Parathyroid adenoma (tissue), 2 donors: Measurements from ENCODE around the gene NADK2.

Experiments
- H2AFZ ChIP-seq: fragments of 300-600 bp; sonication (generic); one replicate; pipeline ENCODE4 v1.7.0; 2017; ENCODE audit warnings: antibody characterized with exemption, mild to moderate bottlenecking
- H3K27ac ChIP-seq: fragments of 300-600 bp; sonication (generic); one replicate; pipeline ENCODE4 v1.7.0; 2017
- H3K27me3 ChIP-seq: fragments of 300-600 bp; sonication (generic); one replicate; pipeline ENCODE4 v1.7.0; 2017; ENCODE audit warnings: low read length; ENCODE audit not compliant: control insufficient read depth, insufficient read depth
- H3K36me3 ChIP-seq: fragments of 300-600 bp; sonication (generic); one replicate; pipeline ENCODE4 v1.7.0; 2017; ENCODE audit warnings: low read length; ENCODE audit not compliant: control insufficient read depth, insufficient read depth
- H3K4me1 ChIP-seq: fragments of 300-600 bp; sonication (generic); one replicate; pipeline ENCODE4 v1.7.0; 2017; ENCODE audit warnings: control low read depth
- H3K4me2 ChIP-seq: fragments of 300-600 bp; sonication (generic); one replicate; pipeline ENCODE4 v1.7.0; 2017; ENCODE audit warnings: low read length
- H3K4me3 ChIP-seq: fragments of 300-600 bp; sonication (generic); one replicate; pipeline ENCODE4 v1.7.0; 2017; ENCODE audit warnings: low read depth, low read length
- H3K79me2 ChIP-seq: fragments of 300-600 bp; sonication (generic); one replicate; pipeline ENCODE4 v1.7.0; 2017; ENCODE audit warnings: control low read depth
- H3K9ac ChIP-seq: fragments of 300-600 bp; sonication (generic); one replicate; pipeline ENCODE4 v1.7.0; 2017; ENCODE audit warnings: mild to moderate bottlenecking
- H3K9me3 ChIP-seq: fragments of 300-600 bp; sonication (generic); one replicate; pipeline ENCODE4 v1.7.0; 2017; ENCODE audit warnings: low read length; ENCODE audit not compliant: control insufficient read depth
- CTCF ChIP-seq: fragments of 300-600 bp; sonication (generic); IDR thresholded peaks from one replicate; pipeline ENCODE4 v1.7.0; 2017; ENCODE audit warnings: antibody characterized with exemption, mild to moderate bottlenecking
- donor health status: primary hyperparathyroidism.

NADK2 gene

DNA sequence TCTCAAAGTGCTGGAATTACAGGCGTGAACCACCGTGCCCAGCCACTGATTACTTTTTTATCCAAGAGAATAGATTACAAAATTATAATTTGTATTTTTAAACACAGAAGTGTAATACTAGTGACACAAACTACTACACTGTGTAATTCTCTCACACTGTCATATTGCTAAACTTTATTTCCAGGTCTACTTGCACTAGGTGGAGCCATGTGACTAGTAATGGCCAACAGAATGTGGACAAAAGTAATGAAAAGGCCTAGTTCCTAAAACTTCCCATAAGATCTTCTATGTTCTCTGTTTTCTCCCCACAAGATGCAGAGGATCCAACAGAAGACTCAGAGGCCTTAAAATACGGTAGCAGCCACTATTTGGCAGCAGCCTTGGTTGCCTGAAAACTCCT, 27.3 kb downstream of the NADK2 start:
- H3K4me2 ChIP-seq = no peak overlapping the region
- no peak overlapping the region for H3K9ac ChIP-seq
- no peaks in the 10 kb centered on the region for H3K9me3 ChIP-seq
- no peak overlapping the region for H3K4me3 ChIP-seq
- H3K36me3 ChIP-seq = no peaks in the 10 kb centered on the region
- H3K79me2 ChIP-seq = no peaks in the 10 kb centered on the region
- no peaks in the 10 kb centered on the region for H3K4me1 ChIP-seq
- H2AFZ ChIP-seq = no peak overlapping the region
- H3K27me3 ChIP-seq = no peaks in the 10 kb centered on the region
- TF ChIP-seq CTCF = peak; percentile 27
- no peak overlapping the region for H3K27ac ChIP-seq

- Histone ChIP-seq H2AFZ (no peak overlapping the region), H3K79me2 (no peaks in the 10 kb centered on the region), H3K9me3 (no peaks in the 10 kb centered on the region), H3K9ac (no peak overlapping the region), H3K27me3 (no peaks in the 10 kb centered on the region), H3K36me3 (no peaks in the 10 kb centered on the region), H3K4me1 (no peaks in the 10 kb centered on the region), H3K27ac (no peak overlapping the region), H3K4me3 (no peak overlapping the region), H3K4me2 (no peak overlapping the region)
- no peak for TF ChIP-seq CTCF
These were observed 32.1 kb downstream of the NADK2 start for GRCh38 chr5:36209664-36210063.

DNA sequence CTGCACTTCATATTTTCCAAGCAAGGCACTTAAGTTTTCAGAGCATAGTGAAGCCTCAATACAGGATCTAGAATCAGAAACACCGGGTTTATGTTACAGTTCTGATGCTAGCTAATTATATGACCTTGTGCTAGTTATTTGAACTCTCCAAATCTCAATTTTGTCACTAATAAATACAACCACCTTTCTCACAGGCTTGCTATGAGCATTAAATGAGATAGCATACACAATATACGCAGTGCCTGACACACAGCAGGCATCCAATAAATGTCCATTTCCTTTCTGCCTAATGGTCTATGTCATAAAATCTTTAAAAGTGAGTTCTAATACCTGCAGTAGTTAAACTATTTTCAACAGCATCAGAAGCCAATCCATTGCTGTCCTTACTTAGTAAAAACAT, 32.9 kb downstream of the NADK2 start:
- H3K9ac ChIP-seq = no peak overlapping the region

GRCh38 chr5:36206913-36207312, 34.8 kb downstream of the NADK2 start:
- no peak overlapping the region for H3K27ac ChIP-seq
- H3K4me2 ChIP-seq = no peak overlapping the region
- no peaks in the 10 kb centered on the region for H3K79me2 ChIP-seq
- H3K4me3 ChIP-seq = no peak overlapping the region
- H3K9me3 ChIP-seq = no peaks in the 10 kb centered on the region
- TF ChIP-seq CTCF = no peak
- H3K27me3 ChIP-seq = no peaks in the 10 kb centered on the region
- H3K9ac ChIP-seq = no peak overlapping the region
- no peaks in the 10 kb centered on the region for H3K4me1 ChIP-seq
- H3K36me3 ChIP-seq = no peaks in the 10 kb centered on the region
- H2AFZ ChIP-seq = no peak overlapping the region

More for the DNA sequence above, 32.9 kb downstream of the NADK2 start:
- no peak overlapping the region for H3K4me2 ChIP-seq
- no peaks in the 10 kb centered on the region for H3K79me2 ChIP-seq
- H3K4me1 ChIP-seq = no peaks in the 10 kb centered on the region
- no peaks in the 10 kb centered on the region for H3K36me3 ChIP-seq
- no peak overlapping the region for H3K27ac ChIP-seq
- H3K9me3 ChIP-seq = no peaks in the 10 kb centered on the region
- TF ChIP-seq CTCF = no peak
- no peaks in the 10 kb centered on the region for H3K27me3 ChIP-seq
- H2AFZ ChIP-seq = no peak overlapping the region
- no peak overlapping the region for H3K4me3 ChIP-seq

- Histone ChIP-seq H3K4me3 (no peak overlapping the region), H3K9me3 (no peaks in the 10 kb centered on the region), H3K27me3 (no peaks in the 10 kb centered on the region), H3K36me3 (no peaks in the 10 kb centered on the region), H3K9ac (no peak overlapping the region), H3K4me2 (no peak overlapping the region), H3K79me2 (no peaks in the 10 kb centered on the region), H3K27ac (no peak overlapping the region), H2AFZ (no peak overlapping the region), H3K4me1 (no peaks in the 10 kb centered on the region)
- TF ChIP-seq CTCF = no peak
These were observed 36.4 kb downstream of the NADK2 start for GRCh38 chr5:36205329-36205728.
